Neural progenitor cell (in vitro differentiated cells): ENCODE measurements around the gene ACKR2. TPM values are rescaled to one million over a fixed set of nuclear protein-coding genes. Genes with fewer than 3 reads are reported as not detected.

ENCODE experiments used
- DNase-seq: peaks from one replicate; pipeline ENCODE4 v3.0.0-alpha.2; 2016; ENCODE audit warnings: low spot score
- H2AFZ ChIP-seq: fragments of 200-600 bp; sonication (generic); replicated peaks from 2 replicates; pipeline ENCODE4 v1.6.1; 2016; ENCODE audit warnings: antibody characterized with exemption
- H3F3A ChIP-seq: fragments of 200-600 bp; sonication (generic); 2 replicates; pipeline ENCODE4 v1.6.1; 2016; ENCODE audit warnings: antibody characterized with exemption, low read depth
- H3K27ac ChIP-seq: fragments of 200-600 bp; sonication (generic); 2 replicates; pipeline ENCODE4 v1.5.1; 2016; ENCODE audit warnings: mild to moderate bottlenecking
- H3K27me3 ChIP-seq: fragments of 200-600 bp; sonication (generic); 2 replicates; pipeline ENCODE4 v1.6.1; 2016; ENCODE audit warnings: mild to moderate bottlenecking, moderate library complexity
- H3K36me3 ChIP-seq: fragments of 200-600 bp; sonication (generic); 2 replicates; pipeline ENCODE4 v1.5.1; 2016
- H3K4me1 ChIP-seq: fragments of 200-600 bp; sonication (generic); 2 replicates; pipeline ENCODE4 v1.6.1; 2016; ENCODE audit warnings: mixed run types
- H3K4me2 ChIP-seq: fragments of 200-600 bp; sonication (generic); 2 replicates; pipeline ENCODE4 v1.6.1; 2016
- H3K4me3 ChIP-seq: fragments of 200-600 bp; sonication (generic); 2 replicates; pipeline ENCODE4 v1.5.1; 2016
- H3K79me2 ChIP-seq: fragments of 200-600 bp; sonication (generic); 2 replicates; pipeline ENCODE4 v1.6.1; 2016; ENCODE audit warnings: low read depth
- H3K9ac ChIP-seq: fragments of 200-600 bp; sonication (generic); 2 replicates; pipeline ENCODE4 v1.6.1; 2016
- H3K9me3 ChIP-seq: fragments of 200-600 bp; sonication (generic); 2 replicates; pipeline ENCODE4 v1.5.1; 2016; ENCODE audit warnings: low read depth
- H4K20me1 ChIP-seq: fragments of 200-600 bp; sonication (generic); 2 replicates; pipeline ENCODE4 v1.6.1; 2016; ENCODE audit warnings: low read depth
- H3K27ac Mint-ChIP-seq: 3 replicates; pipeline ENCODE4 v1.8.0; 2021; ENCODE audit warnings: mixed read lengths
- H3K27me3 Mint-ChIP-seq: 2 replicates; pipeline ENCODE4 v1.8.0; 2022; ENCODE audit warnings: low read depth, mild to moderate bottlenecking, inconsistent platforms, moderate library complexity, mixed read lengths; ENCODE audit not compliant: insufficient read depth
- H3K36me3 Mint-ChIP-seq: 3 replicates; pipeline ENCODE4 v1.8.0; 2021; ENCODE audit warnings: mixed read lengths
- H3K4me1 Mint-ChIP-seq: 3 replicates; pipeline ENCODE4 v1.8.0; 2021; ENCODE audit warnings: mixed read lengths
- H3K4me3 Mint-ChIP-seq: 3 replicates; pipeline ENCODE4 v1.8.0; 2021; ENCODE audit warnings: mild to moderate bottlenecking, moderate library complexity, mixed read lengths
- H3K9me3 Mint-ChIP-seq: 3 replicates; pipeline ENCODE4 v1.8.0; 2020; ENCODE audit warnings: mixed read lengths
- EZH2 ChIP-seq: fragments of 200-600 bp; sonication (generic); IDR thresholded peaks from 2 replicates; pipeline ENCODE4 v1.6.1; 2017; ENCODE audit warnings: antibody characterized with exemption, mild to moderate bottlenecking, moderate library complexity
- EZH2phosphoT487 ChIP-seq: fragments of 200-600 bp; sonication (generic); IDR thresholded peaks from 2 replicates; pipeline ENCODE4 v1.6.1; 2017; ENCODE audit warnings: antibody characterized with exemption
- total RNA-seq: library from RNA; depleted of rRNA; stranded (reverse); fragments of >200 nt; gene quantifications from 2 replicates; pipeline ENCODE4 v1.2.3, GENCODE V29; 2015; ENCODE audit warnings: low replicate concordance
- TF ChIP-seq, protein P1 (sequence below): fragments of 200-600 bp; sonication (generic); IDR thresholded peaks from 2 replicates; pipeline ENCODE4 v1.5.1; 2017; ENCODE audit warnings: antibody characterized with exemption, mild to moderate bottlenecking

ACKR2 gene
- total RNA-seq, 1 donor from 2014 or later, result not detected

GRCh38 chr3:42865256-42865655, 56.0 kb downstream of the ACKR2 start:
- no peak overlapping the region for H3K4me2 ChIP-seq
- H4K20me1 ChIP-seq, result no peaks in the 10 kb centered on the region
- H3F3A ChIP-seq, result no peaks in the 10 kb centered on the region
- H3K4me3 ChIP-seq, result no peak overlapping the region
- no peak overlapping the region for H3K27ac ChIP-seq
- H3K27me3 ChIP-seq, result no peaks in the 10 kb centered on the region
- H3K9me3 Mint-ChIP-seq, result no peaks in the 10 kb centered on the region
- no peak overlapping the region for H3K27ac Mint-ChIP-seq
- H3K4me1 ChIP-seq, result no peaks in the 10 kb centered on the region
- no peak overlapping the region for H3K4me3 Mint-ChIP-seq
- H3K36me3 Mint-ChIP-seq, result no peaks in the 10 kb centered on the region
- H3K36me3 ChIP-seq, result no peaks in the 10 kb centered on the region
- H3K27me3 Mint-ChIP-seq, result no peaks in the 10 kb centered on the region
- DNase-seq, result no peak
- H3K9me3 ChIP-seq, result no peaks in the 10 kb centered on the region
- H3K4me1 Mint-ChIP-seq, result no peaks in the 10 kb centered on the region
- H3K9ac ChIP-seq, result no peak overlapping the region
- TF ChIP-seq EZH2phosphoT487, result no peak
- no peak for TF ChIP-seq EZH2
- H3K79me2 ChIP-seq, result no peaks in the 10 kb centered on the region
- no peak overlapping the region for H2AFZ ChIP-seq

DNA sequence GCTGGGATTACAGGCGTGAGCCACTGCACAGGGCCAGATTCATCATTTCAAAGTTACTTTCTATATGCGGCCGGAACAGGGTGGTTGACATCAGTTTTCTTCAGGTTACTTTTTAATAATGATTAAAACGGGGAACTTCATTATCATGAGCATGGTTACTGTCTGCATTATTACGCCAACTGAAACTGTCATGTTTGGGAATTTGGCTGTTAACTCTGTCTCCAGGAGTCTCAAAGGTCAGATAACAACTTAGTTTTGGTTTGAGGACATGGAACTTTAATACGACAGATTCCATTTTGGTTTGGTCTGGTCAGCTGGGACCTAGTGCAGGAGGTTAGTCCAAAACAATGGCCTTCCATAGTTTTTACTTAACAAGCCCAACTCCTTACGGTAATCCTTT, 57.9 kb downstream of the ACKR2 start:
- no peaks in the 10 kb centered on the region for H3F3A ChIP-seq
- H3K9me3 ChIP-seq, result no peaks in the 10 kb centered on the region
- DNase-seq, result no peak
- no peaks in the 10 kb centered on the region for H3K4me1 Mint-ChIP-seq
- H3K9ac ChIP-seq, result no peak overlapping the region
- H3K36me3 ChIP-seq, result no peaks in the 10 kb centered on the region
- no peak overlapping the region for H3K27ac Mint-ChIP-seq
- H3K4me3 Mint-ChIP-seq, result no peak overlapping the region
- TF ChIP-seq, protein P1, sequence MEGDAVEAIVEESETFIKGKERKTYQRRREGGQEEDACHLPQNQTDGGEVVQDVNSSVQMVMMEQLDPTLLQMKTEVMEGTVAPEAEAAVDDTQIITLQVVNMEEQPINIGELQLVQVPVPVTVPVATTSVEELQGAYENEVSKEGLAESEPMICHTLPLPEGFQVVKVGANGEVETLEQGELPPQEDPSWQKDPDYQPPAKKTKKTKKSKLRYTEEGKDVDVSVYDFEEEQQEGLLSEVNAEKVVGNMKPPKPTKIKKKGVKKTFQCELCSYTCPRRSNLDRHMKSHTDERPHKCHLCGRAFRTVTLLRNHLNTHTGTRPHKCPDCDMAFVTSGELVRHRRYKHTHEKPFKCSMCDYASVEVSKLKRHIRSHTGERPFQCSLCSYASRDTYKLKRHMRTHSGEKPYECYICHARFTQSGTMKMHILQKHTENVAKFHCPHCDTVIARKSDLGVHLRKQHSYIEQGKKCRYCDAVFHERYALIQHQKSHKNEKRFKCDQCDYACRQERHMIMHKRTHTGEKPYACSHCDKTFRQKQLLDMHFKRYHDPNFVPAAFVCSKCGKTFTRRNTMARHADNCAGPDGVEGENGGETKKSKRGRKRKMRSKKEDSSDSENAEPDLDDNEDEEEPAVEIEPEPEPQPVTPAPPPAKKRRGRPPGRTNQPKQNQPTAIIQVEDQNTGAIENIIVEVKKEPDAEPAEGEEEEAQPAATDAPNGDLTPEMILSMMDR, result no peak
- TF ChIP-seq EZH2, result no peak
- no peaks in the 10 kb centered on the region for H3K4me1 ChIP-seq
- H4K20me1 ChIP-seq, result no peaks in the 10 kb centered on the region
- H3K4me3 ChIP-seq, result no peak overlapping the region
- no peaks in the 10 kb centered on the region for H3K36me3 Mint-ChIP-seq
- no peaks in the 10 kb centered on the region for H3K27me3 Mint-ChIP-seq
- no peak overlapping the region for H3K4me2 ChIP-seq
- H3K79me2 ChIP-seq, result no peaks in the 10 kb centered on the region
- no peaks in the 10 kb centered on the region for H3K27me3 ChIP-seq
- H3K27ac ChIP-seq, result no peak overlapping the region
- no peaks in the 10 kb centered on the region for H3K9me3 Mint-ChIP-seq
- no peak overlapping the region for H2AFZ ChIP-seq

GRCh38 chr3:42868841-42869240, 59.6 kb downstream of the ACKR2 start:
- Histone ChIP-seq H3K27ac (no peak overlapping the region), H3K27me3 (no peaks in the 10 kb centered on the region), H3K4me3 (no peak overlapping the region), H4K20me1 (no peaks in the 10 kb centered on the region), H3F3A (no peaks in the 10 kb centered on the region), H3K79me2 (no peaks in the 10 kb centered on the region), H3K4me1 (no peaks in the 10 kb centered on the region), H3K36me3 (no peaks in the 10 kb centered on the region), H3K9ac (no peak overlapping the region), H2AFZ (no peak overlapping the region), H3K9me3 (no peaks in the 10 kb centered on the region), H3K4me2 (no peak overlapping the region)
- no peaks in the 10 kb centered on the region for H3K36me3 Mint-ChIP-seq
- no peak overlapping the region for H3K27ac Mint-ChIP-seq
- no peak for DNase-seq
- H3K27me3 Mint-ChIP-seq, result peaks cover 2% of the 10 kb centered on the region
- H3K4me3 Mint-ChIP-seq, result no peak overlapping the region
- TF ChIP-seq, protein P1, result no peak
- TF ChIP-seq EZH2phosphoT487, result no peak
- TF ChIP-seq EZH2, result no peak
- H3K4me1 Mint-ChIP-seq, result no peaks in the 10 kb centered on the region
- no peaks in the 10 kb centered on the region for H3K9me3 Mint-ChIP-seq

GRCh38 chr3:42871592-42872196, 62.4 kb downstream of the ACKR2 start:
- Mint-ChIP-seq H3K4me3 (no peak overlapping the region), H3K36me3 (no peaks in the 10 kb centered on the region), H3K9me3 (no peaks in the 10 kb centered on the region), H3K4me1 (no peaks in the 10 kb centered on the region), H3K27ac (no peak overlapping the region), H3K27me3 (peaks cover 4% of the 10 kb centered on the region)
- no peak overlapping the region for H2AFZ ChIP-seq
- H3K4me3 ChIP-seq, result no peak overlapping the region
- no peaks in the 10 kb centered on the region for H3K9me3 ChIP-seq
- H3K4me1 ChIP-seq, result no peaks in the 10 kb centered on the region
- no peak for DNase-seq
- no peak overlapping the region for H3K4me2 ChIP-seq
- no peaks in the 10 kb centered on the region for H4K20me1 ChIP-seq
- H3K79me2 ChIP-seq, result no peaks in the 10 kb centered on the region
- no peaks in the 10 kb centered on the region for H3F3A ChIP-seq
- no peak for TF ChIP-seq EZH2
- TF ChIP-seq, protein P1, result no peak
- no peak for TF ChIP-seq EZH2phosphoT487
- H3K36me3 ChIP-seq, result no peaks in the 10 kb centered on the region
- no peaks in the 10 kb centered on the region for H3K27me3 ChIP-seq
- no peak overlapping the region for H3K9ac ChIP-seq
- no peak overlapping the region for H3K27ac ChIP-seq
